BJ (cell line): Measurements from ENCODE around the gene MSH2. TPM values are rescaled to one million over a fixed set of nuclear protein-coding genes. Genes with fewer than 3 reads are reported as not detected.
"Not testable (repeated sequence)": the region's sequence is repeated elsewhere in the genome, so short reads cannot be mapped to it uniquely, and the experiment has no call there.

Experiments
- CTCF ChIA-PET: fragments of 350-600 bp; formaldehyde crosslinking; extraction: SDS; loops from one replicate; lab custom pipeline; 2021; ENCODE audit warnings: antibody characterized with exemption, inconsistent platforms; lab: Yijun Ruan, JAX
- POLR2A ChIA-PET: fragments of 300-600 bp; sonication (Branson Sonifier 250); formaldehyde crosslinking; extraction: SDS; loops from one replicate; lab custom pipeline; 2021; ENCODE audit warnings: antibody characterized with exemption; lab: Charles Lee
- DNase-seq: peaks from one replicate; pipeline ENCODE4 v3.0.0-alpha.2; 2011; ENCODE audit warnings: low read depth
- H3K27me3 ChIP-seq: 2 replicates; pipeline ENCODE4 v1.6.0; 2011; ENCODE audit warnings: low read length; ENCODE audit not compliant: control insufficient read depth, insufficient read depth
- H3K36me3 ChIP-seq: 2 replicates; pipeline ENCODE4 v1.5.1; 2011; ENCODE audit warnings: low read length; ENCODE audit not compliant: control insufficient read depth, insufficient read depth
- H3K4me3 ChIP-seq: 2 replicates; pipeline ENCODE4 v1.5.1; 2011; ENCODE audit warnings: low read depth, mild to moderate bottlenecking, control low read depth, low read length
- polyA plus RNA-seq: library from polyadenylated mRNA; depleted of rRNA; stranded (reverse); fragments of >200 nt; gene quantifications from 2 replicates; pipeline ENCODE4 v1.2.3, GENCODE V29; 2011
- TF ChIP-seq, protein P1 (sequence below): IDR thresholded peaks from 2 replicates; pipeline ENCODE4 v1.5.1; 2011; ENCODE audit warnings: low read depth, mild to moderate bottlenecking, control low read depth, inconsistent platforms, low read length, moderate library complexity; ENCODE audit not compliant: insufficient read depth

MSH2 gene
- polyA plus RNA-seq, 1 experiment, result 4.9 TPM

DNA sequence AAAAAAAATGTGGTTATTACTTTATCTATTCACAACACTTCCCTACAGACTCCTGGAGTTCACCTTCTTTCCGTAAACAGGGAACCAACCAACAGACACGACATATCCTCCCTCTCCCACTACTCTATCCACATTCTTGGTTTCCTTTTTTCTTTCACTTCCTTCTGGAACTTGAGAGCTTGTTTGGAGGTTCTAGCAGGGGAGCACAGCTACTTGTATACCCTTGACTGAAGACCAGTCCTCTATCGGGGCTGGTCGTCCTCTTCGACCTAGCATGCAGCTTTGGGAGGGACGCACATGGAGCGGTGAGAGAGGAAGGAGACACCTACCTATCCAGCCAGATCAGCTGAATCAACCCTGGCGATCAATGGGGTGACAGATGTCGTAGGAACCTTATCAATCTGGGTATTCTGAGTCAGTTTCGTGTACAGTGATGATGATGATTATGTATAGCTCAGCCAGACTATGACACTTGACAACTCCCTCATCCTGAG, 43.5 kb upstream of the MSH2 start:
- ChIA-PET CTCF (interaction anchor here (0.8 kb wide), 1 partner anchor 11 kb away, joined by 3 read pairs; no protein-coding TSS in a partner anchor), POLR2A (interaction anchor here (0.6 kb wide), 1 partner anchor 946 kb away, joined by 4 read pairs; no protein-coding TSS in a partner anchor)
- DNase-seq, result no peak
- TF ChIP-seq, protein P1, sequence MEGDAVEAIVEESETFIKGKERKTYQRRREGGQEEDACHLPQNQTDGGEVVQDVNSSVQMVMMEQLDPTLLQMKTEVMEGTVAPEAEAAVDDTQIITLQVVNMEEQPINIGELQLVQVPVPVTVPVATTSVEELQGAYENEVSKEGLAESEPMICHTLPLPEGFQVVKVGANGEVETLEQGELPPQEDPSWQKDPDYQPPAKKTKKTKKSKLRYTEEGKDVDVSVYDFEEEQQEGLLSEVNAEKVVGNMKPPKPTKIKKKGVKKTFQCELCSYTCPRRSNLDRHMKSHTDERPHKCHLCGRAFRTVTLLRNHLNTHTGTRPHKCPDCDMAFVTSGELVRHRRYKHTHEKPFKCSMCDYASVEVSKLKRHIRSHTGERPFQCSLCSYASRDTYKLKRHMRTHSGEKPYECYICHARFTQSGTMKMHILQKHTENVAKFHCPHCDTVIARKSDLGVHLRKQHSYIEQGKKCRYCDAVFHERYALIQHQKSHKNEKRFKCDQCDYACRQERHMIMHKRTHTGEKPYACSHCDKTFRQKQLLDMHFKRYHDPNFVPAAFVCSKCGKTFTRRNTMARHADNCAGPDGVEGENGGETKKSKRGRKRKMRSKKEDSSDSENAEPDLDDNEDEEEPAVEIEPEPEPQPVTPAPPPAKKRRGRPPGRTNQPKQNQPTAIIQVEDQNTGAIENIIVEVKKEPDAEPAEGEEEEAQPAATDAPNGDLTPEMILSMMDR, result no peak
- Histone ChIP-seq H3K4me3 (no peak overlapping the region), H3K27me3 (no peaks in the 10 kb centered on the region), H3K36me3 (no peaks in the 10 kb centered on the region)

DNA sequence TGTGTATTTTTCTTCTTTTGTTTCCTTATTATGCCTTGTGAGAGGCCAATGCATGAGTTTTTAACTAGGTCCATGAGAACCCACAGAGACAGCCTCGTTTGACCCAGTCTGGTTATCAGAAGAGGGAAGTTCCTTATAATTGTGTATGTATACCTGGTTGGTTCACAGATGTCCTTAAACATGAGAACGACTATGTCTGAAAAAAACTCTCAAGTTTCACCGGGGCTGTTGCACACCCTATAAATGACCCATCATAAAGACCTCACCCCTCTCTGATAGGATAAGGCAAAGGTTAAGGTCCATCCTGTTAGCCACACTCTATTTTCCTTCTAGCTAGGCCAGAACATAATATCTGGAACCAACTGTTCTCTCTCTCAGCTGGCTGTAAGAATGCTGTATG, 42.7 kb upstream of the MSH2 start:
- Histone ChIP-seq H3K36me3 (no peaks in the 10 kb centered on the region), H3K4me3 (no peak overlapping the region), H3K27me3 (no peaks in the 10 kb centered on the region)
- POLR2A ChIA-PET, result no interaction called here
- no peak for DNase-seq
- CTCF ChIA-PET, result interaction anchor here (1.0 kb wide), 1 partner anchor 25 kb away, joined by 3 read pairs; no protein-coding TSS in a partner anchor
- TF ChIP-seq, protein P1, result no peak

DNA sequence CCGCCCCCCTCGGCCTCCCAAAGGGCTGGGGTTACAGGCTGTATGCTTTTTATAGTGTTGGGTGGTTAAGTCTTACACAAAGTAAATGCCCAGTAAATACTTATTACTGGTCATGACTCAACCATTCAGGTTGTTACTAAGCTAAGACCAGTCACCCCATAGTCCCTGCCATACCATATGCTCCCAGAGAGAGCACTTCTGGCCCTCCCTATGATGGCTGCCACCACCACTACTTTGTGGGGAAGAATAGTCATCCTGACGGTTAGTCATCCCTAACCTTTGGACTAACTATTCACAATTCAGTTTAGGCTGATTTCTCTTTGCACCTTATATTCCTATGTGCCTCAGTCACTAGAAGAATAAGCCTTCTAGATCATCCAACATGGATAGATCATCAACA, 42.0 kb upstream of the MSH2 start:
- peak; percentile 31 for DNase-seq
- H3K27me3 ChIP-seq, result no peaks in the 10 kb centered on the region
- H3K36me3 ChIP-seq, result no peaks in the 10 kb centered on the region
- ChIA-PET CTCF (interaction anchor here (1.0 kb wide), 1 partner anchor 26 kb away, joined by 3 read pairs; no protein-coding TSS in a partner anchor), POLR2A (no interaction called here)
- no peak overlapping the region for H3K4me3 ChIP-seq
- TF ChIP-seq, protein P1, result no peak

DNA sequence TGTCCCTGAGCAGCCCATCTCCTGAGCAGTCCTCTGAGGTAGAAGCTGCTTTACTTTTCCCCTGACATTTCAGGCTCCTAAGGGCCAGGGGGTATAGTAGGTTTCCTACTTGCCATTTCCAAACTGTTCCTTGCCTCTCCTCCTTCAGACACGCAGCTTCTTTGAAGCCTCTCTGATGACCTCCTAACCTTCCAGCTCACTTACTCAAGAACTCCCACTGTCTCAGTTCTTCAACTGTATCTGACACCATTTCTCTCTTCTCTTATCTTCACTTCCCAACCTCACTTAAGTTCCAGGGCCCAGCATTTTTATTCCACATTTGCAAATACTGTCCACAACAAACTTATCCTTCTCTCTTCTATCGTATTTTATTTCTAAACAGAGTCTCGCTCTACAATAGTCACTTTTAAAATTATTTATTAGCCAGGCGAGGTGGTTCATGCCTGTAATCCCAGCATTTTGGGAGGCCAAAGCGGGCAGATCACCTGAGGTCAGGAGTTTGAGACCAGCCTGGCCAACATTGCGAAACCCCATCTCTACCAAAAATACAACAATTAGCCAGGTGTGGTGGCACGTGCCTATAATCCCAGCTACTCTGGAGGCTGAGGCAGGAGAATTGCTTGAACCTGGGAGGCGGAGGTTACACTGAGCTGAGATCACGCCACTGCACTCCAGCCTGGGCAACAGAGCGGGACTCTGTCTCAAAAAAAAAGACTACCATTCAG, 41.3 kb upstream of the MSH2 start:
- H3K36me3 ChIP-seq, DNase-seq, H3K4me3 ChIP-seq, POLR2A ChIA-PET, H3K27me3 ChIP-seq: not testable (repeated sequence)
- CTCF ChIA-PET, result interaction anchor here (1.0 to 1.7 kb wide), 2 partner anchors 25 to 27 kb away, joined by 3 to 6 read pairs; no protein-coding TSS in a partner anchor

DNA sequence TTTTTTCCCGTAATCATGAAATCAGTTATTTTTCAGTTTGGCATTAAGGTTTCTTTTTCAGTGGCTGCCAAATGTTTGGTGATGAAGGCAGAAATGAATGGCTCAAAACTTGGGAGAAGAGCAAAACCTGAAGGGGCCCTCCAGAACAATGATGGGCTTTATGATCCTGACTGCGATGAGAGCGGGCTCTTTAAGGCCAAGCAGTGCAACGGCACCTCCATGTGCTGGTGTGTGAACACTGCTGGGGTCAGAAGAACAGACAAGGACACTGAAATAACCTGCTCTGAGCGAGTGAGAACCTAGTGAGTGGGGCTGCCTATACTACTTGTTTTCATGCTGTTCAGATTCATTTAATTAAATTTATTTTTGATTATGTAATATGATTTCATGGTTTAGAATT, 29.2 kb upstream of the MSH2 start:
- no peak for DNase-seq
- ChIA-PET POLR2A (no interaction called here), CTCF (interaction anchor here (0.7 to 2.4 kb wide), 4 partner anchors 15 to 74 kb away, joined by 3 to 8 read pairs (median 4); no protein-coding TSS in a partner anchor)
- no peak overlapping the region for H3K4me3 ChIP-seq
- no peaks in the 10 kb centered on the region for H3K36me3 ChIP-seq
- TF ChIP-seq, protein P1, result no peak
- peaks cover 7% of the 10 kb centered on the region for H3K27me3 ChIP-seq
